ENCODE results near the gene IL27RA.
"Not testable (repeated sequence)": the region's sequence is repeated elsewhere in the genome, so short reads cannot be mapped to it uniquely, and the experiment has no call there.

Gene IL27RA

DNA sequence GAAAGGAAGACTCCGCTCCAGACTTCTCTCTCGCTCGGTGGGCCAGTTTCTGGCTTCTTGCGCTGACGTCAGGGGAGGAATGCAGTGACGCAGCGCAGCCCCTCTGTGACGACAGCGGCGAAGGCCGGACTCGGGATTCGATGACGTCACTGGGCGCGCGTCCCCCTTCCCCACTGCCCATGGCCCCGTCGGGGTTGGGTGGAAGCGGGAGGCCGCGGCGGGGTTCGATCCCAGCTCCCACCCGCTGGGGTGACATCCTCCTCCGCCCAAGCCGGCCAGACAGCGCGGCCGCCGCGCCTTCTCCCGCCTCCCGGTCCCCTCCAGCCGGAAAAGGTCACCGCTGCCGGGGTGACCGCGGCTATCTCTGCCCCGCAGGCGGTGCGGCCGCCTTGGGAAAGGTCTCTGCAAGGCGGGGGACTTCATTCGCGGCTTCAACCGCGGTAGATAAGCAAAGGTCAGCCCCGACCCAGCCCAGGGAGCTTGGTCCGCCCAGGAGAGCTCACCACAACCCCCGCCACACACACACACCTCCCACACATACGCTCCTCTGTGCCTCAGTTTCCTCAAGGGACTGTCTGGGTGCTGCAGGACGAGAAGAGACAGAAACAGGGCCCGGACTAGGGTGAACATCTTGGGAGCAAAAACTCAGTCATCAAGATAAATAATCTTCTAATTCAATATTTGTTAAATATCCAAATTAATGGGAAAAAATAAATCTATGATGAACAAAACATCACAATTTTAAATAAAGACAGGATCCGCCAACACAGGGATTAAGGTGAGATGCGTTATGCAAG, 24.6 kb upstream of the IL27RA start:
- Mint-ChIP-seq H3K9me3 (no peaks in the 10 kb centered on the region), H3K27me3 (no peaks in the 10 kb centered on the region), H3K4me1 (peaks cover 44% of the 10 kb centered on the region), H3K4me3 (peak overlapping the region; percentile 94 to 96), H3K27ac (peak overlapping the region; percentile 100)
- DNase-seq (no peak), ATAC-seq (peak; percentile 57)

DNA sequence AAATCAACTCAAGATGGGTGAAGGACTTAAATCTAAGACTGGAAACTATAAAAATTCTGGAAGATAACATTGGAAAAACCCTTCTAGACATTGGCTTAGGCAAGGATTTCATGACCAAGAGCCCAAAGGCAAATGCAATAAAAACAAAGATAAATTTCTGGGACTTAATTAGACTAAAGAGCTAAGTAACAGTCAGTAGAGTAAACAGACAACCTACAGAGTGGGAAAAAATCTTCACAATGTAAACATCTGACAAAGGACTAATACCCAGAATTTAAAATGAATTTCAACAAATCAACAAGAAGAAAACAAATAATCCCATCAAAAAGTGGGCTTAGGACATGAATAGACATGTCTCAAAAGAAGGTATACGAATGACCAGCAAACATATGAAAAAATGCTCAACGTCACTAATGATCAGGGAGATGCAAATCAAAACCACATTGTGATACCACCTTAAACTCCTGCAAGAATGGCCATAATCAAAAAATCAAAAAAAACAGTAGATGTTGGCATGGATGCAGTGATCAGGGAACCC, 19.1 kb upstream of the IL27RA start:
- H3K9me3 Mint-ChIP-seq: no peaks in the 10 kb centered on the region
- no peak overlapping the region for H3K27ac Mint-ChIP-seq
- ATAC-seq (no peak), DNase-seq (no peak)
- no peak overlapping the region for H3K4me3 Mint-ChIP-seq
- peaks cover 9% of the 10 kb centered on the region for H3K4me1 Mint-ChIP-seq
- no peaks in the 10 kb centered on the region for H3K27me3 Mint-ChIP-seq

DNA sequence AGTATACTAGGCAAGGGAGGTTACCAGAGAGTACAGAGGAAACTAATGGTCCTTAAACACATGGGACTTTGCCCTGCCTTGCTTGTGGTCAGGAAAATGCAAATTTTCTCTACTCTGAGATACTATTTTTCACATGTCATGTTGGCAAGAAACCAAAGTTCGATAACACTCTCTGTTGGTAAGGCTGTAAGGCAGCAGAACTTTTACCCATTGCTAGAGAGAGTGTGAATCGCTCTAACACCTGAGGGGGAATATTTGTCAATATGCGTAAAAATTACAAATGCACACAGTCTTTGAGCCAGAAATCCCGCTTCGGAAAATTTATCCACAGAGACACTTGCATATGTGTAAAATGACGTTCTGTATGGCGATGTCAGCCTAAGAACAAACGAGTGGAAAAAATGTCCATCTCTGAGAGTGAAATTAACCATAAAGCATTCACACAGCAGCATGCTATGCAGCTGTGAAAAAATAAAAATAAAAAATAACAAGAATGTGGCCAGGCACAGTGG, 16.0 kb upstream of the IL27RA start:
- Mint-ChIP-seq H3K4me1 (peaks cover 5% of the 10 kb centered on the region), H3K27me3 (no peaks in the 10 kb centered on the region), H3K27ac (no peak overlapping the region), H3K4me3 (no peak overlapping the region), H3K9me3 (no peaks in the 10 kb centered on the region)
- no peak for DNase-seq
- peak; percentile 80 for ATAC-seq

DNA sequence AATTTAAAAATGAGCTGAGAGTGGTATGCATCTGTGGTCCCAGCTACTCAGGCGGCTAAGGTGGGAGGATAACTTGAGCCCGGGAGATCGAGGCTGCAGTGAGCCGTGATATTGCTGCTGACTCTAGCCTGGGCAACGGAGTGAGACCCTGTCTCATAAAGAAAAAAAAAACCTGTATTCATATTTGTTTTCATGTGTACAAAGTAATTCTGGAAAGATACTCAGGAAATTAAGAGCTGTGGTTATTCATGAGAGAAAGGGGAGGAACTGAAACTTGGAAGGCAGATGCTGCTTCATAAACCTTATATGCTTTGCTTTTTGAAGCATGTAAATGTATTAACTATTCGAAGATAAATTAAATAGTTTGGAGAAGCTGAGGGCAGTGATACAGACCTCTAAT, 12.5 kb upstream of the IL27RA start:
- ATAC-seq (no peak), DNase-seq (no peak)
- H3K4me1 Mint-ChIP-seq: peaks cover 21% of the 10 kb centered on the region
- no peak overlapping the region for H3K27ac Mint-ChIP-seq
- no peaks in the 10 kb centered on the region for H3K9me3 Mint-ChIP-seq
- no peaks in the 10 kb centered on the region for H3K27me3 Mint-ChIP-seq
- no peak overlapping the region for H3K4me3 Mint-ChIP-seq

DNA sequence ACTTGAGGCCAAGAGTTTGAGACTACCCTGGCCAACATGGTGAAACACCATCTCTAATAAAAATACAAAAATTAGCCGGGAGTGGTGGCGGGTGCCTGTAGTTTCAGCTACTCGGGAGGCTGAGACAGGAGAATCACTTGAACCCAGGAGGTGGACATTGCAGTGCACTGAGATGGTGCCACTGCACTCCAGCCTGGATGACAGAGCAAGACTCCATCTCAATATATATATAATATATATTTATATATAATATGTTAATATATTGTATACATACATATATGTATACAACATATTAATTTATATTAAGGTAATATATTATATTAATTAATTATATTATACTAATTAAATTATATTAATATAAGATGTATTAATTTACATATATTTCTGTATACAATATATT, 11.8 kb upstream of the IL27RA start:
- not testable (repeated sequence) for DNase-seq, H3K27ac Mint-ChIP-seq, H3K4me3 Mint-ChIP-seq, ATAC-seq, H3K9me3 Mint-ChIP-seq, H3K27me3 Mint-ChIP-seq
- H3K4me1 Mint-ChIP-seq: peaks cover 21% of the 10 kb centered on the region

DNA sequence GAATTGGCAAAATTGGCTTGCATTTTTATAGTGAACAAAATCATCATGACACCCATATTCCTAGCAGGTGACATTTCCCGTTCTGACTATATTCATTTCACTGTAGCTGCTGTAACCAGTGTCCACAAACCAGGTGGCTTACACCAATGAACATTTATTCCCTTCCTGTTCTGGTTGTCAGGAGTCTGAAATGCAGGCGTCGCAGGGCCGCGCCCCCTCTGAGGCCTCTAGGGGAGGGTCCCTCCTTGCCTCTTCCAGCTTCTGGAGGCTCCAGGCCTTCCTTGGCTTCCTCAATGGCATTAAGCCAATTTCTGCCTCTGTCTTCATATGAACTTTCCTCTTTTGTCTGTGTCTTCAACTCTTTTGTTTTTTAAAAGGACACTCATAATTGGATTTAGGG, 10.1 kb upstream of the IL27RA start:
- DNase-seq: no peak
- H3K9me3 Mint-ChIP-seq: no peaks in the 10 kb centered on the region
- no peak overlapping the region for H3K27ac Mint-ChIP-seq
- no peak for ATAC-seq
- no peaks in the 10 kb centered on the region for H3K27me3 Mint-ChIP-seq
- peaks cover 16% of the 10 kb centered on the region for H3K4me1 Mint-ChIP-seq
- H3K4me3 Mint-ChIP-seq: no peak overlapping the region

DNA sequence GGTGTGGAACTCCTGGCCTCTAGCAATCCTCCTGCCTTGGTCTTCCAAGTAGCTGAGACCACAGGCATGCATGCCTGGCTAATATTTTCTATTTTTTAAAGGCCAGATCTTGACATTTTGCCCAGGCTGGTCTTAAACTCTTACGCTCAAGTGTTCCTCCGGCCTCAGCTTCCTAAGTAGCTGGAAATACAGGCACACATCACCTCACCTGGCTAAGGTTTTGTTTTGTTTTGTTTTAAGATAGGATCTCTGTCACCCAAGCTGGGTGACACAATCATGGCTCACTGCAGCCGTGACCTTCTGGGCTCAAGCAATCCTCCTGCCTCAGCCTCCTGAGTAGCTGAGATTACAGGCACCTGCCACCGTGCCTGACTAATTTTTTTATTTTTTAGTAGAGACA, 9.1 kb upstream of the IL27RA start:
- no peak for DNase-seq
- Mint-ChIP-seq H3K4me1 (peaks cover 16% of the 10 kb centered on the region), H3K27ac (no peak overlapping the region), H3K9me3 (no peaks in the 10 kb centered on the region), H3K27me3 (no peaks in the 10 kb centered on the region), H3K4me3 (no peak overlapping the region)
- ATAC-seq: no peak

DNA sequence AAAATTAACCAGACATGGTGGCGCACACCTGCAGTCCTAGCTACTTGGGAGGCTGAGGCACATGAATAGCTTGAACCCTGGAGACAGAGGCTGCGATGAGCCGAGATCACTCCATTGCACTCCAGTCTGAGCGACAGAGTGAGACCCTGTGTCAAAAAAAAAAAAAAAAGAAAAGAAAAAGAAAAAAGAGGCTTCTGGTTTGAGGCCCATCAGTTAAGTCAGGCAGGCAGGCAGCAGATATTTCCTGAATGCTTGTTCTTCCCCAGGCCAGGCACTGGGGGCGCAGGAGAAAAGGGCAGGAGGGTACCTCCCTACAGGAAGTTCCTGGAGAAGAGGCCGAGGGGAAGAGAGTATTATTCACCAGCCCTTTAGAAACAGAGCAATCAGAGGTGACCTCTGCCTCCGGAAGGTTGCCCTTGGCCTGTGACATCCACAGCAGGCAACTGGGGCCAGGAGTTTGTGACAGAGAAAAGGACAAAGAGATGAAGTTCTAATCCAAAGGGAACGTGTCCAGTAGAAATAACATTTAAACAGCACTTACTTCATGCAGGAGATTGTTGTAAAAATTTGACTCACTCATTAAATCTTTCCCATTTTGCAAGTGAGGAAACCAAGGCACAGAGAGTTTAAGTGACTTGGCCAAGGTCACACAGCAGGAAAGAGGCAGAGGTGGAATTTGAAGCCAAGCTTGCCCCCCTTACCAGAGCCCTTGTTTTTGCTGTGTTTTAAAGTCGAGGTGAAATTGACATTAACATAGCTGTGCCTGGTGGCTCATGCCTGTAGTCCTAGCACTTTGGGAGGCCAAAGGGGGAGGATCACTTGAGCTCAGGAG, 7.9 kb upstream of the IL27RA start:
- Mint-ChIP-seq H3K4me3 (no peak overlapping the region), H3K9me3 (no peaks in the 10 kb centered on the region), H3K4me1 (peaks cover 16% of the 10 kb centered on the region), H3K27me3 (no peaks in the 10 kb centered on the region), H3K27ac (peak overlapping the region in 1 of 2 donors; percentile 74)
- no peak for DNase-seq
- ATAC-seq: no peak

DNA sequence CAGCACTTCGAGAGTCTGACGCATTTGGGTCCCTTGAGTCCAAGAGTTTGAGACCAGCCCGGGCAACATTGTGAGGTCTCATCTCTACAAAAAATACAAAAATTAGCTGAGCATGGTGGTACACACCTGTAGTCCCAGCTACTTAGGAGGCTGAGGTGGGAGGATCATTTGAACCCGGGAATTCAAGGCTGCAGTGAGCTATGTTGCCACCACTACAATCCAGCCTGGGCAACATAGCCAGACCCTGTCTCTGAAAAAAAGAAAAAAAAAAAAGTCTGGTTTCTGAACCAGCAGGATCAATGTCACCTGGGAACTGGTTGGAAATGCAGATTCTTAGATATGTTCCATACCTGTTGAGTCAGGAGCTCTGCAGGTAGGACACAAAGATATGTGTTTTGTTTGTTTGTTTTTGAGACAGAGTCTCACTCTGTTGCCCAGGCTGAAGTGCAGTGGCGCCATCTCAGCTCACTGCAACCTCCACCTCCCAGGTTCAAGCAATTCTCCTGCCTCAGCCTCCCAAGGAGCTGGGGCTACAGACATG, 4.8 kb upstream of the IL27RA start:
- H3K4me1 Mint-ChIP-seq: peaks cover 25% of the 10 kb centered on the region
- H3K27me3 Mint-ChIP-seq, H3K4me3 Mint-ChIP-seq, DNase-seq, ATAC-seq, H3K9me3 Mint-ChIP-seq, H3K27ac Mint-ChIP-seq: not testable (repeated sequence)

DNA sequence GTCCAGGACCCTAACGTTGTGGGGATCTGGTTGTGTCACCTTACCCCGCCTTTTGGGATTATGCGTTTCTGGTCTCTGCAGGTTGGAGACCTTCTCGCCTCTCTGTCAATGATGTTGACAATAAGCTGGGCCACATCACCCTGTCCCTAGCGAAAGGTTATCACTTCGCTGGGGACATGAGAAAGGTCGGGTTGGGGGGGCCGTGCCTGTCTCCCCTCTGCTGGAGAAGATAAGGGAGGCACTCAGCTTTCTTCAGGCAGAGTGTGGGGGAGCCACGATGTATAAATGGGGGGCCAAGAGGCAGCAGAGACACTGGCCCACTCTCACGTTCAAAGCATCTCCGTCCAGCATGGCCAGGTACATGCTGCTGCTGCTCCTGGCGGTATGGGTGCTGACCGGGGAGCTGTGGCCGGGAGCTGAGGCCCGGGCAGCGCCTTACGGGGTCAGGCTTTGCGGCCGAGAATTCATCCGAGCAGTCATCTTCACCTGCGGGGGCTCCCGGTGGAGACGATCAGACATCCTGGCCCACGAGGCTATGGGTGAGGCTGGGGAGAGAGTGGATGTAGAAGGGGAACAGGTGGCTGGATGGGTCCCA, 3.6 kb upstream of the IL27RA start, which contains the start of gene RLN3:
RLN3 (plus strand) TSS at position 293 of the 595 bp plus-strand sequence; CDS start at position 350, 57 bp downstream.
- Mint-ChIP-seq H3K9me3 (no peaks in the 10 kb centered on the region), H3K27ac (no peak within 1 kb of the TSS), H3K27me3 (no peaks in the 10 kb centered on the region), H3K4me3 (no peak within 1 kb of the TSS), H3K4me1 (peaks cover 32% of the 10 kb centered on the region)
- DNase-seq: no peak
- ATAC-seq: no peak

DNA sequence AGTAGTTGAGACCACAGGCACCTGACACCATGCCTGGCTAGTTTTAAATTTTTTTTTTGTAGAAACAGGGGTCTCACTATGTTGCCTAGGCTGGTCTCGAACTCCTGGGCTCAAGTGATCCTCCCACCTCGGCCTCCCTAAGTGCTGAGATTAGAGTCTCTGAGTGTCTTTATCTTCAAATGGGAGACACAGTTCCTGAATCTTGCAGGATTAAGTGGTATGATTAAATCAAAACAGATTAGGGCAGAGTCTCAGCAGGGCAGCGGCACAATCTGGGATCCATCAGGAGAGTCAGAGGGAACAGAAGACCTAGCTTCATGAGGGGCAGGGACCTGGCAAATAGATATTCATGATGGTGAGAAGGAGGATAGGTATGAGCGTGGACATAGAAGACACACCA, 2.7 kb upstream of the IL27RA start:
- H3K9me3 Mint-ChIP-seq: no peaks in the 10 kb centered on the region
- no peaks in the 10 kb centered on the region for H3K27me3 Mint-ChIP-seq
- no peak overlapping the region for H3K4me3 Mint-ChIP-seq
- no peak for DNase-seq
- no peak overlapping the region for H3K27ac Mint-ChIP-seq
- ATAC-seq: no peak
- peaks cover 27% of the 10 kb centered on the region for H3K4me1 Mint-ChIP-seq

DNA sequence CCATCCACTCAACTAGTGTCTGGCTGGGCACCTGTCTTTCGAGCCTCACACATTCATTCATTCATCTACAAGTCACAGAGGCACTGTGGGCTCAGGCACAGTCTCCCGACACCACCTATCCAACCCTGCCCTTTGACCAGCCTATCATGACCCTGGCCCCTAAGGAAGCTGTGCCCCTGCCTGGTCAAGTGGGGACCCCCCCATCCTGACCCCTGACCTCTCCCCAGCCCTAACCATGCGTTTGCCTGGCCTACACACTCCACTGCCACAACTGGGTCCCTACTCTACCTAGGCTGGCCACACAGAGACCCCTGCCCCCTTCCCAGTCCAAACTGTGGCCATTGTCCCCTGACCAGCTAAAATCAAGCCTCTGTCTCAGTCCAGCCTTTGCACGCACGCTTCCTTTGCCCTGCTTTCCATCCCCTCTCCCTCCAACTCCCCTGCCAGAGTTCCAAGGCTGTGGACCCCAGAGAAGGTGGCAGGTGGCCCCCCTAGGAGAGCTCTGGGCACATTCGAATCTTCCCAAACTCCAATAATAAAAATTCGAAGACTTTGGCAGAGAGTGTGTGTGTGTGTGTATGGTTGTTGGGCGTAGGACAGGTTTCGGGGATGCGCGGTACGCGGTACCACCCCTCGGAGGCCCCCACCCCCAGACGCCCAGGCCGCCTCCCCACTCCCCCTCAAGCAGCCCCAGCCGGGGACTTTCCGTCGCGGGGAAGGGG, 404 bp upstream of the IL27RA start:
- H3K4me3 Mint-ChIP-seq: peak overlapping the region; percentile 89 to 96
- H3K9me3 Mint-ChIP-seq: no peaks in the 10 kb centered on the region
- ATAC-seq (no peak), DNase-seq (no peak)
- H3K4me1 Mint-ChIP-seq: peaks cover 37% of the 10 kb centered on the region
- peak overlapping the region in 1 of 2 donors; percentile 98 for H3K27ac Mint-ChIP-seq
- no peaks in the 10 kb centered on the region for H3K27me3 Mint-ChIP-seq

DNA sequence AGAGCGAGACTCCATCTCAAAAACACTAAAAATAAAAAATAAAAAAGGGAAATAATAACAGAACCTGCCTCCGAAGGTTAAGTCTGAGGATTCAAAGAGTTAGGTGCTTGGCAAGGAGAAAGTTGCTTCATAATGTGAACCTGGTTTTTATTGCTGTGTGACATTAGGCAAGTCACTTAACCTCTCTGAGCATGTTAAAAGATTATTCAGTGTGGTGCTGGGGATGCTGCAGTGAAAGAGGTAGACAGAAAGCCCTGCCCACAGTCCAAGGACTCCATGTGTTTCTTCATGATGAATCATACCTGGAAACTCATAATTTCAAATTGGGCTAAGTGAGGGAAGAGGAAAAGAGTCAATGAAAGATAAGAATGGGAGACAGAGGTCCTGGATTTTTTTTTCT, 2.4 kb downstream of the IL27RA start:
- no peak overlapping the region for H3K27ac Mint-ChIP-seq
- H3K4me3 Mint-ChIP-seq: peak overlapping the region in 1 of 2 donors; percentile 31
- no peak for DNase-seq
- H3K9me3 Mint-ChIP-seq: no peaks in the 10 kb centered on the region
- no peak for ATAC-seq
- H3K27me3 Mint-ChIP-seq: no peaks in the 10 kb centered on the region
- H3K4me1 Mint-ChIP-seq: peaks cover 45% of the 10 kb centered on the region

DNA sequence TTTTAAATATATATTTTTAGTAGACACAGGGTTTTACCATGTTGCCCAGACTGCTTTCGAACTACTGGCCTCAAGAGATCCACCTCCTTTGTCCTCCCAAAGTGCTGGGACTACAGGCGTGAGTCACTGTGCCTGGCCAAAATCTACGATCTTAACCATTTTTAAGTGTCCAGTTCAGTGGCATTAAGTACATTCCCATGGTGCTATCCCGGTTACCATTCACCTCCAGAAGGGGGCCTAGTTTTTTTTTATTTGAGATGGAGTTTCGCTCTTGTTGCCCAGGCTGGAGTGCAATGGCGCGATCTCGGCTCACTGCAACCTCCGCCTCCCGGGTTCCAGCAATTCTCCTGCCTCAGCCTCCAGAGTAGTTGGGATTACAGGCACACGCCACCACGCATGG, 3.6 kb downstream of the IL27RA start:
- not testable (repeated sequence) for DNase-seq, H3K9me3 Mint-ChIP-seq, H3K27ac Mint-ChIP-seq, H3K27me3 Mint-ChIP-seq, H3K4me3 Mint-ChIP-seq, ATAC-seq
- H3K4me1 Mint-ChIP-seq: peaks cover 50% of the 10 kb centered on the region

DNA sequence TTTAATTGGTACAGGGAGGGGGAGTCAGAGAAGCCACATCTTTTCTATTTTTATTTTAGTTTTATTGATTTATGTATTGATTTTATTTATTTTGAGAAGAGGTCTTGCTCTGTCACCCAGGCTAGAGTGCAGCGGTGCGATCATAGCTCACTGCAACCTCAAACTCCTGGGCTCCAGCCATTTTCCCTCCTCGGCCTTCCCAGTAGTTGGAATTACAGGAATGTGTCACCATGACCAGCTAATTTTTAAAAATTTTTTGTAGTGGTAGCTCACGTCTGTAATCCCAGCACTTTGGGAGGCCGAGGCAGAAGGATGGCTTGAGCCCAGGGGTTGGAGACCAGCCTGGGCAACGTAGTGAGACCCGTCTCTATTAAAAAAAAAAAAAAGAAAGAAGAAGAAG, 4.1 kb downstream of the IL27RA start:
- H3K27ac Mint-ChIP-seq: no peak overlapping the region
- no peaks in the 10 kb centered on the region for H3K27me3 Mint-ChIP-seq
- H3K9me3 Mint-ChIP-seq: no peaks in the 10 kb centered on the region
- peaks cover 47% of the 10 kb centered on the region for H3K4me1 Mint-ChIP-seq
- ATAC-seq (no peak), DNase-seq (no peak)
- no peak overlapping the region for H3K4me3 Mint-ChIP-seq

All from stimulated activated naive CD8-positive, alpha-beta T cell treated with anti-CD3 and anti-CD28 coated beads, Interleukin-15, amount 100 ng/mL, for 72 hours (primary cell).